A549 treated with Mapracorat at 1 μM for 4 hours (cell line): ENCODE measurements around the gene MRNIP. TPM values are rescaled to one million over a fixed set of nuclear protein-coding genes. Genes with fewer than 3 reads are reported as not detected.

Source experiments
- total RNA-seq: library from RNA; stranded (reverse); fragments of 200-300 nt; extraction: Qiagen RNA extraction; gene quantifications from 5 replicates; pipeline ENCODE4 v1.2.3, GENCODE V29; 2022

MRNIP gene
- total RNA-seq = 15.2 to 24.7 TPM (median 18.7 TPM) in 5 replicates

DNA sequence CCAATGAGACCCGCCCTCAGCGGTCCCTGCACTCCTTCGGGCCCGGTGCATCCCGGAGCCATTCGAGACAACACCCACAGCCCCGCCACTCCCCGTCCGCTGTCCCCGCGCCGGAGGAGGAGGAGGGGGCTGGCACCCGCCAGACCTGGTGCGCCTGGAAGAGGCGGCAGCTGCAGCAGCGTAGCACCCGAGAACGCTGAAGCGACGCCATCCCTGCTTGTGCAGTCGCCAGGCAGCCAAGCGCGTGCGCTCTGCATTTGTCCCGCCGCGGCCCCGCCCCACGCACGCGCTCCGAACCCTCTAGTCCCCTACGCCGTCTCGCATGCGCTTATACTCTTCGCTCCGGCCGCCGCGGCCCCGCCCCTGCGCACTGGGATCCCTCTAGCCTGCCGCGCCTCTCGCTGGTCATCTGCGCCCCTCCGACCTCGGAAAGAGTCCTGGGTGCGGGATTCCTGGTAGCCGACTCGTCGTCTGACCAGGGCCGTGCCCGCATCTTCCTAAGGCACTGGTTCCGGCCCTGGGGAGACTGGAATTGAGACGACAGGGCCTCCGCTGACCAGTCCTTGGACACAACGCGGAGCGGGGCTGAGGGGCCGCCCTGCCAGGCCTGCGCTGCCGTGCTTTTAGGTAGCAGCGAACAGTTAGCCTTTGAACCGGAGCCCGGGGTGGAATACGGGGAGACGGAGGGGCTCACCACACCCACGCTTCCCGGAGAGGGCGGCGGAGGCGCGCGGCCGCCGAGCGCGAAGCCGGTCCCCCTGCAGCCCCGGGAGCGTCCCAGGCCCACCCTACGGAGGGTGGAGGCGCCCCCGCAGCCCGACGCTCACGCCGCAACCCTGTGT, at the start of gene MRNIP:
Gene MRNIP (minus strand): TSS at position 232 of the 842 bp plus-strand sequence. CDS start 21 bp downstream, at position 211.

DNA sequence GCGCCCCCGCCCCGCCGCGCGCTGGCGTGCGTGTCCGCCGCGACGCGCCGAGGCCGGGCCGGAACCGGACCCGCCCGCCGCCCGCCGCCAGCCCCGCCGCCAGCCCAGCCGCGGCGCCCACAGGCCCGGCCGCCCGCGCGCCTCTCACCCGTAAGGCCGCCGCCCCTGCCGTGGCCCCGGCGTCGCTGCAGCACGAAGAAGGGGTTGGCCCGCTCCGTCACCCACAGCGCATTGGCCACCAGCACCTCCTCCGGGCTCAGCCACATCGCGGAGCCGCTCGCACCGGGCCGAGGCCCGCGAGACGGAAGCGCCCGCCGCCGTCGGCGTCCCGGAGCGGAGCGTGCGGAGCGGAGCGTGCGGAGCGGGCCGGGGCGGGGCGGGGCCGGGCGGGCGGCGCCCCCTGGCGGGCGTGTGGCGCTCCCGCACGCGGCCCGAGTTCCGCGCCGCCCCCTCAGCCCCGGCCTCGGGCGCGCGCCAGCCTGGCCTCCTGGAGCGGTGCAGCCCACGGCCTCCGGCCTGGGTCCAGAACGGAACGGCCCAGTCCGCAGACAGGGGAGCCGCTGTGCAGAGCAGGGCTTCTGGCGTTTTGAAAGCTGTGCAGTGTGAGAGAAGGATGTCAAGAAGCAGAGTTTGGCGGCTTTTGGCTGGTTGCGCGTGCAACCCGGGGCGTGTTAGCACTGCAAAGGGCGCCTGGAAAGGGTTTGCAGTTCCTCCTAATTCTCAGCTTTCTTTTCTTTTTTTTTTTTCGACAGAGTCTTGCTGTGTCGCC, 49.1 kb upstream of the MRNIP start, which contains the start of gene TBC1D9B:
Gene TBC1D9B (minus strand): TSS at position 342 of the 769 bp plus-strand sequence. CDS start 76 bp downstream, at position 266.

GRCh38 chr5:179820483-179821297, 37.9 kb downstream of the MRNIP start, which contains the start of gene SQSTM1:
TSS of gene SQSTM1 (plus strand) at chr5:179820905. CDS start at chr5:179820937, 32 bp downstream.

GRCh38 chr5:179806250-179807048, 52.2 kb downstream of the MRNIP start, which contains the start of gene MGAT4B:
TSS of gene MGAT4B (minus strand) at chr5:179806866. CDS start at chr5:179806583, 283 bp downstream.

GRCh38 chr5:179793468-179794139, 65.0 kb downstream of the MRNIP start, which contains the start of gene LTC4S:
TSS of gene LTC4S (plus strand) at chr5:179793986. CDS start at chr5:179794081, 95 bp downstream.

Other genes with a start within 250 kb of the MRNIP start
- 442 to 562 TPM (median 471 TPM) in 5 replicates for gene HNRNPH1, start 235.1 kb downstream of the MRNIP start, total RNA-seq
- not detected in 5 replicates for gene CBY3, start 177.8 kb downstream of the MRNIP start, total RNA-seq
- gene CANX, start 159.8 kb downstream of the MRNIP start, total RNA-seq = 313 to 390 TPM (median 351 TPM) in 5 replicates
- 14.5 to 20.9 TPM (median 18.6 TPM) in 5 replicates for gene MAML1, start 126.0 kb downstream of the MRNIP start, total RNA-seq
- 0.58 TPM in 2 of 5 replicates, not detected in the others for gene LTC4S, start 64.8 kb downstream of the MRNIP start, total RNA-seq
- gene MGAT4B, start 52.0 kb downstream of the MRNIP start, total RNA-seq = 195 to 232 TPM (median 214 TPM) in 5 replicates
- gene SQSTM1, start 37.9 kb downstream of the MRNIP start, total RNA-seq = 865 to 1,353 TPM (median 893 TPM) in 5 replicates
- gene TBC1D9B, start 49.1 kb upstream of the MRNIP start, total RNA-seq = 51.7 to 70.2 TPM (median 63.9 TPM) in 5 replicates
- 38.2 to 48.3 TPM (median 43.0 TPM) in 5 replicates for gene RNF130, start 212.9 kb upstream of the MRNIP start, total RNA-seq